ENCODE measurements around the gene XNDC1N. TPM values are rescaled to one million over a fixed set of nuclear protein-coding genes. Genes with fewer than 3 reads are reported as not detected.
A peak's percentile ranks its signal among the peaks of the same experiment; 100 is the strongest.

Gene XNDC1N
- total and polyA plus RNA-seq, 9 of the 15 experiments (the other 6 are each of a cell fraction or from before 2014, with no cell fraction given), result 6.8 to 11.4 (median 9.7) TPM

GRCh38 chr11:71947498-71947897 is 19.1 kb upstream of the XNDC1N start (continued):
- TF ChIP-seq ZNF316 (IDR thresholded peaks at IDR 0.05), result peak; percentile 34; the same call in 1 of the 2 replicates
- TF ChIP-seq MEF2D (tag; conservative IDR thresholded peaks at IDR 0.05; ENCODE audit: low read depth), result peak; percentile 33; the same call in 1 of the 2 replicates
- TF ChIP-seq NFE2 (IDR thresholded peaks at IDR 0.05; ENCODE audit: low read depth), result peak; percentile 59
- TF ChIP-seq IRF9 (tag; IDR thresholded peaks at IDR 0.05), result peak; percentile 95
- no peak for TF ChIP-seq ZNF134 (CRISPR knock-in tag; conservative IDR thresholded peaks at IDR 0.05)
- peak; percentile 64; the same call in 1 of the 2 replicates for TF ChIP-seq ESRRA (IDR thresholded peaks at IDR 0.05; ENCODE audit: borderline replicate concordance, low read depth)
- peak; percentile 93 for TF ChIP-seq ZSCAN32 (CRISPR knock-in tag; IDR thresholded peaks at IDR 0.05)
- peak; percentile 24; the same call in 1 of the 2 replicates for TF ChIP-seq TEAD4 (IDR thresholded peaks at IDR 0.05; ENCODE audit: low read length)
- no peak for TF ChIP-seq TEAD4 (CRISPR knock-in tag; IDR thresholded peaks at IDR 0.05; ENCODE audit: borderline replicate concordance)
- peak; percentile 67 for TF ChIP-seq ARID1B (IDR thresholded peaks at IDR 0.05)
- peak; percentile 85 to 86 for TF ChIP-seq KDM1A (IDR thresholded peaks at IDR 0.05)
- TF ChIP-seq HDAC1 (IDR thresholded peaks at IDR 0.05), result peak in 1 of 2 experiments; percentile 78; a peak in 1 of 4 replicates
- peak; percentile 52; the same call in 1 of the 2 replicates for TF ChIP-seq SMARCA4 (IDR thresholded peaks at IDR 0.05)
- TF ChIP-seq, protein P1, sequence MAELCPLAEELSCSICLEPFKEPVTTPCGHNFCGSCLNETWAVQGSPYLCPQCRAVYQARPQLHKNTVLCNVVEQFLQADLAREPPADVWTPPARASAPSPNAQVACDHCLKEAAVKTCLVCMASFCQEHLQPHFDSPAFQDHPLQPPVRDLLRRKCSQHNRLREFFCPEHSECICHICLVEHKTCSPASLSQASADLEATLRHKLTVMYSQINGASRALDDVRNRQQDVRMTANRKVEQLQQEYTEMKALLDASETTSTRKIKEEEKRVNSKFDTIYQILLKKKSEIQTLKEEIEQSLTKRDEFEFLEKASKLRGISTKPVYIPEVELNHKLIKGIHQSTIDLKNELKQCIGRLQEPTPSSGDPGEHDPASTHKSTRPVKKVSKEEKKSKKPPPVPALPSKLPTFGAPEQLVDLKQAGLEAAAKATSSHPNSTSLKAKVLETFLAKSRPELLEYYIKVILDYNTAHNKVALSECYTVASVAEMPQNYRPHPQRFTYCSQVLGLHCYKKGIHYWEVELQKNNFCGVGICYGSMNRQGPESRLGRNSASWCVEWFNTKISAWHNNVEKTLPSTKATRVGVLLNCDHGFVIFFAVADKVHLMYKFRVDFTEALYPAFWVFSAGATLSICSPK (IDR thresholded peaks at IDR 0.05; ENCODE audit: borderline replicate concordance), result no peak
- no peak for TF ChIP-seq TFAM (CRISPR knock-in tag; conservative IDR thresholded peaks at IDR 0.05)
- TF ChIP-seq ZNF583 (CRISPR knock-in tag; IDR thresholded peaks at IDR 0.05), result 0 out of 2 replicates have a peak, but pooled peaks have one; percentile 28
- TF ChIP-seq CEBPG (CRISPR knock-in tag; IDR thresholded peaks at IDR 0.05), result peak; percentile 96
- peak; percentile 97 for TF ChIP-seq CEBPG (tag; conservative IDR thresholded peaks at IDR 0.05 in 1 of 2, IDR thresholded peaks at IDR 0.05 in 1 of 2)
- TF ChIP-seq ZNF717 (CRISPR knock-in tag; IDR thresholded peaks at IDR 0.05), result no peak
- 0 out of 2 replicates have a peak, but pooled peaks have one; percentile 15 for TF ChIP-seq ETV1 (tag; conservative IDR thresholded peaks at IDR 0.05; ENCODE audit: low read depth)
- peak; percentile 94 for TF ChIP-seq CEBPB (tag; IDR thresholded peaks at IDR 0.05)
- peak; percentile 86 for TF ChIP-seq NR2C2 (CRISPR knock-in tag; IDR thresholded peaks at IDR 0.05)
- peak; percentile 90 for TF ChIP-seq NR2C2 (tag; IDR thresholded peaks at IDR 0.05)
- 0 out of 2 replicates have a peak, but pooled peaks have one; percentile 11 for TF ChIP-seq CBFA2T2 (conservative IDR thresholded peaks at IDR 0.05)
- TF ChIP-seq RAD21 (CRISPR knock-in tag; conservative IDR thresholded peaks at IDR 0.05 in 1 of 2, IDR thresholded peaks at IDR 0.05 in 1 of 2), result 0 out of 4 replicates have a peak, but pooled peaks of 1 of the 2 experiments have one; percentile 13
- peak; percentile 31; the same call in 1 of the 2 replicates for TF ChIP-seq SMAD4 (CRISPR knock-in tag; conservative IDR thresholded peaks at IDR 0.05)
- TF ChIP-seq ZNF239 (CRISPR knock-in tag; IDR thresholded peaks at IDR 0.05), result no peak
